Muscle layer of colon (tissue), 2 donors: ENCODE measurements around the gene RELN.

Experiments used
- H3K27ac ChIP-seq: one replicate; pipeline ENCODE4 v1.7.0; 2013; ENCODE audit warnings: low read depth, mild to moderate bottlenecking, low read length, moderate library complexity
- H3K27me3 ChIP-seq, 2 donors: one replicate each; pipeline ENCODE4 v1.7.0; 2013; ENCODE audit warnings: low read length in 2 of 2, mild to moderate bottlenecking in 2 of 2; ENCODE audit not compliant: insufficient read depth in 2 of 2, control insufficient read depth in 1 of 2
- H3K36me3 ChIP-seq: one replicate; pipeline ENCODE4 v1.7.0; 2013; ENCODE audit warnings: mild to moderate bottlenecking, low read length; ENCODE audit not compliant: insufficient read depth
- H3K4me1 ChIP-seq: one replicate; pipeline ENCODE4 v1.7.0; 2013; ENCODE audit warnings: mild to moderate bottlenecking, low read length; ENCODE audit not compliant: insufficient read depth
- H3K4me3 ChIP-seq, 2 donors: one replicate each; pipeline ENCODE4 v1.7.0; 2013; ENCODE audit warnings: low read length in 2 of 2, low read depth in 1 of 2, mild to moderate bottlenecking in 1 of 2, moderate library complexity in 1 of 2
- H3K9ac ChIP-seq: one replicate; pipeline ENCODE4 v1.7.0; 2013; ENCODE audit warnings: low read length
- H3K9me3 ChIP-seq: one replicate; pipeline ENCODE4 v1.7.0; 2013; ENCODE audit warnings: mild to moderate bottlenecking, low read length
- donor health status: abdominal sarcoma.
- donor health status: Adenocarcinoma of cecum.

Gene RELN

GRCh38 chr7:103729026-103729425, 260.4 kb downstream of the RELN start:
- H3K4me1 ChIP-seq = no peaks in the 10 kb centered on the region
- H3K4me3 ChIP-seq = no peak overlapping the region
- H3K36me3 ChIP-seq = no peaks in the 10 kb centered on the region
- no peaks in the 10 kb centered on the region for H3K9me3 ChIP-seq
- H3K27me3 ChIP-seq = no peaks in the 10 kb centered on the region
- H3K9ac ChIP-seq = no peak overlapping the region
- no peak overlapping the region for H3K27ac ChIP-seq

- Histone ChIP-seq H3K9me3 (no peaks in the 10 kb centered on the region), H3K27ac (no peak overlapping the region), H3K27me3 (no peaks in the 10 kb centered on the region), H3K4me3 (no peak overlapping the region), H3K4me1 (no peaks in the 10 kb centered on the region), H3K9ac (no peak overlapping the region), H3K36me3 (no peaks in the 10 kb centered on the region)
Measured at GRCh38 chr7:103727982-103728610, 261.4 kb downstream of the RELN start.

- no peak overlapping the region for H3K27ac ChIP-seq
- no peaks in the 10 kb centered on the region for H3K36me3 ChIP-seq
- H3K4me1 ChIP-seq = no peaks in the 10 kb centered on the region
- H3K9me3 ChIP-seq = no peaks in the 10 kb centered on the region
- no peak overlapping the region for H3K4me3 ChIP-seq
- no peak overlapping the region for H3K9ac ChIP-seq
- H3K27me3 ChIP-seq = no peaks in the 10 kb centered on the region
Measured at GRCh38 chr7:103719070-103719469, 270.4 kb downstream of the RELN start.

GRCh38 chr7:103718482-103719061, 270.9 kb downstream of the RELN start:
- no peak overlapping the region for H3K9ac ChIP-seq
- H3K27me3 ChIP-seq = no peaks in the 10 kb centered on the region
- H3K4me1 ChIP-seq = no peaks in the 10 kb centered on the region
- H3K36me3 ChIP-seq = no peaks in the 10 kb centered on the region
- no peak overlapping the region for H3K27ac ChIP-seq
- H3K4me3 ChIP-seq = no peak overlapping the region
- H3K9me3 ChIP-seq = no peaks in the 10 kb centered on the region

- Histone ChIP-seq H3K4me3 (no peak overlapping the region), H3K27me3 (no peaks in the 10 kb centered on the region), H3K4me1 (no peaks in the 10 kb centered on the region)
Measured at GRCh38 chr7:103717574-103717973, 271.9 kb downstream of the RELN start.

GRCh38 chr7:103715376-103716120, 273.9 kb downstream of the RELN start:
- Histone ChIP-seq H3K9ac (no peak overlapping the region), H3K4me3 (no peak overlapping the region), H3K27me3 (no peaks in the 10 kb centered on the region), H3K4me1 (no peaks in the 10 kb centered on the region), H3K27ac (no peak overlapping the region), H3K9me3 (no peaks in the 10 kb centered on the region), H3K36me3 (no peaks in the 10 kb centered on the region)

More at GRCh38 chr7:103717574-103717973, 271.9 kb downstream of the RELN start:
- Histone ChIP-seq H3K36me3 (no peaks in the 10 kb centered on the region), H3K9ac (no peak overlapping the region), H3K9me3 (no peaks in the 10 kb centered on the region), H3K27ac (no peak overlapping the region)

GRCh38 chr7:103714376-103714927, 275.0 kb downstream of the RELN start:
- no peak overlapping the region for H3K27ac ChIP-seq
- H3K4me3 ChIP-seq = no peak overlapping the region
- no peaks in the 10 kb centered on the region for H3K27me3 ChIP-seq
- H3K36me3 ChIP-seq = no peaks in the 10 kb centered on the region
- no peak overlapping the region for H3K9ac ChIP-seq
- H3K9me3 ChIP-seq = no peaks in the 10 kb centered on the region
- no peaks in the 10 kb centered on the region for H3K4me1 ChIP-seq

GRCh38 chr7:103712991-103713778, 276.3 kb downstream of the RELN start:
- no peak overlapping the region for H3K9ac ChIP-seq
- no peaks in the 10 kb centered on the region for H3K9me3 ChIP-seq
- no peak overlapping the region for H3K27ac ChIP-seq
- no peaks in the 10 kb centered on the region for H3K27me3 ChIP-seq
- no peaks in the 10 kb centered on the region for H3K36me3 ChIP-seq
- H3K4me3 ChIP-seq = no peak overlapping the region
- H3K4me1 ChIP-seq = no peaks in the 10 kb centered on the region

GRCh38 chr7:103711413-103711812, 278.0 kb downstream of the RELN start:
- H3K36me3 ChIP-seq = no peaks in the 10 kb centered on the region
- no peak overlapping the region for H3K27ac ChIP-seq
- no peak overlapping the region for H3K9ac ChIP-seq
- no peak overlapping the region for H3K4me3 ChIP-seq
- H3K9me3 ChIP-seq = no peaks in the 10 kb centered on the region
- H3K4me1 ChIP-seq = no peaks in the 10 kb centered on the region
- H3K27me3 ChIP-seq = no peaks in the 10 kb centered on the region

- Histone ChIP-seq H3K9ac (no peak overlapping the region), H3K9me3 (no peaks in the 10 kb centered on the region)
Measured at GRCh38 chr7:103710247-103710646, 279.2 kb downstream of the RELN start.

GRCh38 chr7:103706805-103707204, 282.7 kb downstream of the RELN start:
- H3K4me1 ChIP-seq = no peaks in the 10 kb centered on the region
- no peaks in the 10 kb centered on the region for H3K9me3 ChIP-seq
- no peaks in the 10 kb centered on the region for H3K36me3 ChIP-seq
- no peak overlapping the region for H3K27ac ChIP-seq
- H3K9ac ChIP-seq = no peak overlapping the region
- no peaks in the 10 kb centered on the region for H3K27me3 ChIP-seq
- no peak overlapping the region for H3K4me3 ChIP-seq

More at GRCh38 chr7:103710247-103710646, 279.2 kb downstream of the RELN start:
- Histone ChIP-seq H3K4me1 (no peaks in the 10 kb centered on the region), H3K27ac (no peak overlapping the region), H3K36me3 (no peaks in the 10 kb centered on the region), H3K4me3 (no peak overlapping the region), H3K27me3 (no peaks in the 10 kb centered on the region)
